ENCODE data around the gene ACE.

Gene ACE

DNA sequence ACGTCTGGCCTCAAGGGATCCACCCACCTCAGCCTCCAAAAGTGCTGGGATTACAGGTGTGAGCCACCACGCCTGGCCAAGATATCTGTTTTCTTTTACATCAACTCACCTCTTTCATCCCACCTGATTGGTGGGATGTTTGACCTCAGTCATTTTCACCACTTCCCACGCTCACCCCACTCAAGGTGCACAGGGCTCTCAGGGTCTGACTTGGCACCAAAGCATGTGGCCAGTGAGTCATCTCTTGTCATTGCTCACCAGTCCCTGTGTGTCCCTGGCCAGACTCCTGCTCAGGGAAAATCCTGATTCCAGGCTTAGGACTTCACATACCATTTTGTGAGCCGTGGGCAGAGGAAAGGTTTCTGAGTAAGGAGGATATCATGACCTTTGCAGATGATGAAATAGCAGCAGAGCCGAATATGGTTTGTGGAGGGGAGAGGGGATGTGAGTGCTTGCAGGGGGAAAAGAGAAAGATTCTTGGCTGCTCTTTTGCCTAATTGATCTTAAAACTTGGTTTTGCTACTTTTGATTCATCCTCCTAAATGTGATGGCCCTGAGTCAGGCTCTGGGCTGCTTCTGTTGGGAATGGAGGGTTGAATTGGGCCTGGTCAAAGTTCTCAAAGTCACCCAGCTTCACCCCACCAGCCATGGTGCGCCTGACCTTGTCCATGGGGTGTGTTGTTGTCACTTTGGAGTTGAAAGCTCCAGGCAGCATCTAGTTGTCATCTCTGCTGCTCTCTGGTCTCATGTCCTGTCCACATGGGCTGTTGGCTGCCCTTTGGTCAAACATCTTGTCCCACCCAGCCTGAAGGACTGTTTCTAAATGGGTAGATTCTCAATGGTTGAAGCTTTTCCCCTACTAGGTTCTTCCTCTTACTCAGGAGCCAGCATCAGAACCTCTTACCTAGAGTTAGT, 40.3 kb downstream of the ACE start:
- no peak overlapping the region for H3K27ac ChIP-seq
- DNase-seq (ENCODE audit: low spot score): no peak
- no peak for TF ChIP-seq CTCF (IDR thresholded peaks at IDR 0.05)
- no peak overlapping the region for H3K4me3 ChIP-seq

DNA sequence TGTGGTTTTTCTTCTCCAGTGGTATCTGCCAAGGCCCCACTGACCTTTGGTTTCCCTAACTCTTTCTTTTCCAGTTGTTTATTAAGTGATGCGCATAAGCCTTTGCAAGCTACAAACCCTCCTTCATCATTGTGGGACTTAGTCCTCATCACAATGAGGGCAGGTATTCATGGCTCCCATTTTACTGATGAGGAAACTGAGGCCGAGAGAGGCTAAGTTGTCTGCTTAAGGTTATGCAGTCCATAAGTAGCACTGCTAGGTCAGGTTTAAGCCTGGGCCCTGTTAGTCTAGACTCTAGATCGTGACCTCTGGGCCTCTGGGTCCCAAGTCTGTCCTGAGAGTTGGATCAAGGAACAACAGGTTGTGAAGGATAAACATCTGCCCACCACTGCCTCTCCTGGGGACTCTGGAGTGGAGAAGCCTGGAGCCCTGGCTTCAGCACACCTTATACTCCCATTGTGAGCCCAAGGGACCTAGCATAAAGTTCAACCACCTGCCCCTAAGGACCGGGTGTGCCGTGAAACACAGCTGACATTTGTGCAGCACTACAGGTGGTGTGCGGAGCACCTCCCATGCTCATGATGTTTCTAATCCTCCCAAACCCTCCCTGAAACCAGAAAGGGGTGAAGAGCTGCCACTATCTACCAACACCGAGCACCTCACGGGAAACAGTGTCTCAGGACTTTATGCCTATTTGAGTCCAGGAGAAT, 41.1 kb downstream of the ACE start:
- no peak for TF ChIP-seq CTCF (IDR thresholded peaks at IDR 0.05)

DNA sequence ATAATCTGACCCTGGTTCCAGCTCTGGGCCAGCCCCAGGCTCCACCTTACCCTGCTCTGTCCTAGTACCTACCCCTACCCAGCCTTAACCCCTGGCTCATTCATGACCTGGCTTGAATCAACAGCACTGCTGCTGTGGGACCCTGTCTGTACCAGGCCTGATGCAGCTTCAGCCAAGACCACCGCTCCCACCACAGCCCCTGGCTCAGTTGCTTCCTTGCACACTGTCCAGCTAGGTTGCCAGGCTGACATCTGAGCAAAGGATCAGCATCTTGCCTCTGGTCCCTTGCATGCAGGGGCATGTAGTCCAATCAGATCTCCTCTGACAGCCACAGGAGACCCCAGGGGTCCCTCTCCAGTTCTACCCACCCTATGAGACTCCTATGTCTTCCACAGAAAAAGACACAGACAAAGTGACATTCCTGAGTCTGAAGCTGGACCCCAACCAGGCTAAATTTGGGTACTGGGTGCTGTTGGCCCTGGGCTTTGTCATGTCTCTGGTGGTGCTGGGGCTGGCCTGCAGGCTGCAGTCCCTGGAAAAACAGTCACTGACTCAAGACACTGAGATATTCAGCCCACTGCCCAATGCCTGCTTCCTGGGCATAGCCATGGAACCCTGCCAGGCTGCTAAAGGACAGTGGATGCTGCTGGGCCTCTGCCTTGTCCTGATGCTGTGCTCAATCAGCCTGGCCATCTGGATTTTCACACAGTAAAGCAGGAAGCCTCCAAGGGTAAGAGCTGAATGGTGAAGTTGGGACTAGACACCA, 42.4 kb downstream of the ACE start:
- TF ChIP-seq CTCF (IDR thresholded peaks at IDR 0.05): no peak
- no peak for DNase-seq (ENCODE audit: low spot score)
- Histone ChIP-seq H3K27ac (no peak overlapping the region), H3K4me3 (no peak overlapping the region)

More for the DNA sequence above, 41.1 kb downstream of the ACE start:
- DNase-seq (ENCODE audit: low spot score): no peak
- Histone ChIP-seq H3K27ac (no peak overlapping the region), H3K4me3 (no peak overlapping the region)

DNA sequence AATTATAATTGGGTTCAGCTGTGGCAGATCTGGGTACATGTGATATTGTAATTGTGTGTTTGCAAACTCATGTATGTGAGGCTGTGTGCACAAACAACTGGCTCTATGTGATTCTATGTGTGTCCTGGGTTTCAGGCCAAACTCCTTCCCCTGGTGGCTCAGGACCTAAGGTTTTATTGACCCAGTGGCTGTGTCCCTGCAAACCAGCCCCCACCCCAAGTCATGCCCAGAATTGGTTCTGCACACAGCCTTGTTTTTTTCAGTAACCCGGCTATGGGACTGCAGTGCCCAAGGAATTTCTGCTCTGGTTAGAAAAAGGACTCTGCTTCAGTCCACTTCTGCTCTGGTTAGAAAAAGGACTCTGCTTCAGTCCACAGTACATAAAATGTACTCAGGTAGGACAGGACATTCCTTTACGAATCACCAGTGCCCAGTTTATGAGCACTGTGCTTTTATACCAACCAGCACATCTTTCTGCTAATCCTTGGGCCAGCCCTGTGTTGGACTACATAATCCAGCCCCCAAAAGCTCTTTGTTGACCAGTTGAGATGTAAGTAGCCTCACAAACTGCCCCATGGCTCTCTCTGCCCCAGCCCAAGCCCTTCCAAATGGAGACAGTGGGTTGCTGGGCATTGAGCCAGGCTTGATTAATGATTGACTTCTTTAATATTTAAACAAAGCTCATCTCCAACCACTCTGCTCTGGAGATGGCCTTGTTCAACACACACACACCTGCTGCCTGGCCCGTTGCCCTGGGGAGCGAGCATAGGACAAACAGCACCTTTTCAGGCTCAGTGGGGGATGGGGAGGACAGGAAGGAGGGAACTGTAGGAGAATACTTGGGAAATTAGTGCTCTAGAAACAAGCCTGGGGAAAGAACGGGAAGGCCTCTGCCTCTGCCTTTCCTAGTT, 43.4 kb downstream of the ACE start:
- no peak overlapping the region for H3K4me3 ChIP-seq
- no peak for TF ChIP-seq CTCF (IDR thresholded peaks at IDR 0.05)
- DNase-seq (ENCODE audit: low spot score): no peak
- H3K27ac ChIP-seq: no peak overlapping the region

- DNase-seq (ENCODE audit: low spot score): no peak
- no peak for TF ChIP-seq CTCF (IDR thresholded peaks at IDR 0.05)
- Histone ChIP-seq H3K27ac (no peak within 1 kb of the TSS), H3K4me3 (peak within 1 kb of the TSS; percentile 53)
These were observed 46.5 kb downstream of the ACE start, which contains the start of gene KCNH6 for GRCh38 chr17:63523253-63523855. KCNH6 (plus strand) TSS chr17:63523358; CDS start chr17:63523414, 56 bp downstream.

DNA sequence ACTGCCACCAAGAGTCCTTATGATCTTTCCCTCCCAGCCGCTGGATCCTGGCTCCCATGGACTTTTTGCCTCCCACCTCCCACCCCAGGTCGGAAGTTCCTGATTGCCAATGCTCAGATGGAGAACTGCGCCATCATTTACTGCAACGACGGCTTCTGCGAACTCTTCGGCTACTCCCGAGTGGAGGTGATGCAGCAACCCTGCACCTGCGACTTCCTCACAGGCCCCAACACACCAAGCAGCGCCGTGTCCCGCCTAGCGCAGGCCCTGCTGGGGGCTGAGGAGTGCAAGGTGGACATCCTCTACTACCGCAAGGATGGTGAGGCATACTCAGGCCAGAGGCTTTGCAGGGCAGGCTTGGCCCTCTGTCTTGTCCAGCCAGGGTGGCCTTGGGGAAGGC, 47.2 kb downstream of the ACE start:
- Histone ChIP-seq H3K4me3 (no peak overlapping the region), H3K27ac (no peak overlapping the region)
- TF ChIP-seq CTCF (IDR thresholded peaks at IDR 0.05): no peak
- DNase-seq (ENCODE audit: low spot score): no peak

Measured in coronary artery (tissue), 2 donors.